PC-3 (cell line): ENCODE measurements around the gene CEP192. TPM values are rescaled to one million over a fixed set of nuclear protein-coding genes. Genes with fewer than 3 reads are reported as not detected.

Experiments
- ATAC-seq: fragments of 200-7000 bp; cut with Tn5 transposase; 2 replicates; pipeline ENCODE4 v1.9.1; 2020; ENCODE audit warnings: mild to moderate bottlenecking, moderate library complexity
- BruUV-seq: library from RNA; stranded (reverse); fragments of 400-500 nt; replicated peaks from 2 replicates; lab custom pipeline; 2021; lab: Mats Ljungman, UMichigan
- CTCF ChIA-PET: fragments of 300-600 bp; sonication (Branson Sonifier 250); formaldehyde crosslinking; loops from one replicate; lab custom pipeline; 2022; ENCODE audit warnings: antibody characterized with exemption; lab: Charles Lee
- POLR2A ChIA-PET: fragments of 300-600 bp; sonication (Branson Sonifier 250); formaldehyde crosslinking; loops from one replicate; lab custom pipeline; 2022; ENCODE audit warnings: antibody characterized with exemption; ENCODE audit not compliant: unreplicated experiment; lab: Charles Lee
- DNase-seq: peaks from one replicate; pipeline ENCODE4 v3.0.0-alpha.2; 2015
- H2AFZ ChIP-seq: fragments of 300-600 bp; sonication (generic); 2 replicates; pipeline ENCODE4 v1.6.0; 2016; ENCODE audit warnings: antibody characterized with exemption, low read length
- H3F3A ChIP-seq: fragments of 300-600 bp; sonication (generic); one replicate; pipeline ENCODE4 v1.6.0; 2017; ENCODE audit warnings: antibody characterized with exemption, low read length, control low read depth, mild to moderate bottlenecking; ENCODE audit not compliant: unreplicated experiment
- H3K27ac ChIP-seq: fragments of 300-600 bp; sonication (generic); 2 replicates; pipeline ENCODE4 v1.5.1; 2016; ENCODE audit warnings: mild to moderate bottlenecking, low read length
- H3K27me3 ChIP-seq: fragments of 300-600 bp; sonication (generic); 2 replicates; pipeline ENCODE4 v1.6.1; 2016; ENCODE audit warnings: low read length, mixed read lengths
- H3K36me3 ChIP-seq: fragments of 300-600 bp; sonication (generic); 2 replicates; pipeline ENCODE4 v1.6.1; 2016; ENCODE audit warnings: low read depth, mixed run types, low read length, mixed read lengths
- H3K4me1 ChIP-seq: fragments of 300-600 bp; sonication (generic); 2 replicates; pipeline ENCODE4 v1.5.1; 2016; ENCODE audit warnings: low read length; ENCODE audit not compliant: insufficient read depth
- H3K4me2 ChIP-seq: fragments of 300-600 bp; sonication (generic); 2 replicates; pipeline ENCODE4 v1.6.0; 2016; ENCODE audit warnings: low read length
- H3K4me3 ChIP-seq: fragments of 300-600 bp; sonication (generic); 2 replicates; pipeline ENCODE4 v1.5.1; 2016; ENCODE audit warnings: mild to moderate bottlenecking, low read length, mixed read lengths
- H3K79me2 ChIP-seq: fragments of 300-600 bp; sonication (generic); 2 replicates; pipeline ENCODE4 v1.6.1; 2017; ENCODE audit warnings: low read length, mixed read lengths
- H3K9ac ChIP-seq: fragments of 300-600 bp; sonication (generic); 2 replicates; pipeline ENCODE4 v1.6.0; 2016; ENCODE audit warnings: mild to moderate bottlenecking, low read length
- H3K9me2 ChIP-seq: fragments of 300-600 bp; sonication (generic); replicated peaks from 2 replicates; pipeline ENCODE4 v1.6.1; 2016; ENCODE audit warnings: mixed run types, low read length, mixed read lengths
- H3K9me3 ChIP-seq: fragments of 300-600 bp; sonication (generic); 2 replicates; pipeline ENCODE4 v1.6.1; 2016; ENCODE audit warnings: low read length, mixed read lengths
- H4K20me1 ChIP-seq: fragments of 300-600 bp; sonication (generic); 2 replicates; pipeline ENCODE4 v1.6.1; 2016; ENCODE audit warnings: low read length, mixed read lengths
- CTCF ChIP-seq: fragments of 300-600 bp; sonication (generic); conservative IDR thresholded peaks from 2 replicates; pipeline ENCODE4 v1.5.1; 2017; ENCODE audit warnings: antibody characterized with exemption, low read depth, mild to moderate bottlenecking, low read length
- EZH2 ChIP-seq: fragments of 300-600 bp; sonication (generic); IDR thresholded peaks from one replicate; pipeline ENCODE4 v1.6.1; 2017; ENCODE audit warnings: antibody characterized with exemption, mild to moderate bottlenecking, low read length; ENCODE audit not compliant: unreplicated experiment
- EZH2phosphoT487 ChIP-seq: fragments of 300-600 bp; sonication (generic); IDR thresholded peaks from 2 replicates; pipeline ENCODE4 v1.6.1; 2018; ENCODE audit warnings: mild to moderate bottlenecking, antibody characterized with exemption, low read length, borderline replicate concordance
- intact Hi-C: fragments of 100-400 bp; cut with micrococcal nuclease; formaldehyde crosslinking; loops from 2 replicates; pipeline ENCODE4 v1.9.0; 2023
- total RNA-seq: library from RNA; depleted of rRNA; stranded (reverse); fragments of >200 nt; gene quantifications from 2 replicates; pipeline ENCODE4 v1.2.3, GENCODE V29; 2014

The CEP192 gene
- total RNA-seq, 1 experiment from 2014 or later: 32.6 TPM

GRCh38 chr18:13039806-13040205 is 48.6 kb downstream of the CEP192 start:
- Histone ChIP-seq H3K79me2 (0 out of 2 replicates have a peak, but pooled peaks cover 2% of the 10 kb centered on the region), H4K20me1 (0 out of 2 replicates have a peak, but pooled peaks cover 3% of the 10 kb centered on the region), H3F3A (no peaks in the 10 kb centered on the region), H3K4me2 (no peak overlapping the region), H3K9me3 (no peaks in the 10 kb centered on the region), H3K9ac (no peak overlapping the region), H3K27ac (no peak overlapping the region), H2AFZ (no peak overlapping the region), H3K36me3 (peaks cover 40% of the 10 kb centered on the region), H3K4me1 (0 out of 2 replicates have a peak, but pooled peaks cover 4% of the 10 kb centered on the region), H3K4me3 (no peak overlapping the region), H3K9me2 (no peaks in the 10 kb centered on the region), H3K27me3 (no peaks in the 10 kb centered on the region)
- ChIA-PET CTCF (no interaction called here), POLR2A (no interaction called here)
- intact Hi-C loops: no loop called here
- BruUV-seq: no TSS peak
- no peak for DNase-seq
- TF ChIP-seq CTCF (no peak), EZH2phosphoT487 (no peak), EZH2 (no peak)
- no peak for ATAC-seq

GRCh38 chr18:13043066-13043465 is 51.9 kb downstream of the CEP192 start:
- Histone ChIP-seq H3K4me3 (no peak overlapping the region), H3F3A (no peaks in the 10 kb centered on the region), H3K27ac (no peak overlapping the region), H3K4me1 (no peaks in the 10 kb centered on the region), H3K9me2 (no peaks in the 10 kb centered on the region), H3K27me3 (no peaks in the 10 kb centered on the region), H3K9me3 (no peaks in the 10 kb centered on the region), H3K36me3 (peaks cover 42% of the 10 kb centered on the region), H4K20me1 (no peaks in the 10 kb centered on the region), H3K4me2 (no peak overlapping the region), H2AFZ (no peak overlapping the region), H3K79me2 (0 out of 2 replicates have a peak, but pooled peaks cover 8% of the 10 kb centered on the region), H3K9ac (no peak overlapping the region)
- intact Hi-C loops: no loop called here
- BruUV-seq: no TSS peak
- ATAC-seq: peak; percentile 51
- POLR2A ChIA-PET: no interaction called here
- no peak for TF ChIP-seq EZH2phosphoT487
- no peak for TF ChIP-seq EZH2
- TF ChIP-seq CTCF: no peak
- no peak for DNase-seq
- CTCF ChIA-PET: no interaction called here

- intact Hi-C loops: no loop called here
- 0 out of 2 replicates have a peak, but pooled peaks cover 8% of the 10 kb centered on the region for H3K79me2 ChIP-seq
- no peak overlapping the region for H3K27ac ChIP-seq
- ChIA-PET CTCF (no interaction called here), POLR2A (no interaction called here)
- no peak for TF ChIP-seq EZH2
- no peak for TF ChIP-seq CTCF
- no peak for TF ChIP-seq EZH2phosphoT487
- no peak overlapping the region for H3K4me2 ChIP-seq
- H3K9ac ChIP-seq: no peak overlapping the region
- BruUV-seq: no TSS peak
- no peak for DNase-seq
- no peak overlapping the region for H2AFZ ChIP-seq
- H3K9me3 ChIP-seq: no peaks in the 10 kb centered on the region
- no peaks in the 10 kb centered on the region for H4K20me1 ChIP-seq
- H3F3A ChIP-seq: no peaks in the 10 kb centered on the region
- ATAC-seq: no peak
- H3K27me3 ChIP-seq: no peaks in the 10 kb centered on the region
- peaks cover 50% of the 10 kb centered on the region for H3K36me3 ChIP-seq
- peaks cover 4% of the 10 kb centered on the region; the same call in 1 of the 2 replicates for H3K4me1 ChIP-seq
- no peak overlapping the region for H3K4me3 ChIP-seq
- H3K9me2 ChIP-seq: no peaks in the 10 kb centered on the region
These were observed 57.0 kb downstream of the CEP192 start for GRCh38 chr18:13048061-13048595.
